HUDEP-2 (cell line): ENCODE data around the gene STRC.
"Not testable (repeated sequence)": the region's sequence is repeated elsewhere in the genome, so short reads cannot be mapped to it uniquely, and the experiment has no call there.

Experiments
- DNase-seq, 76 experiments: peaks; one replicate each; lab custom pipeline; 2025; ENCODE audit not compliant: unreplicated experiment in 76 of 76; lab: John Stamatoyannopoulos, UW

Gene STRC

GRCh38 chr15:43566615-43567014 lies 52.0 kb downstream of the STRC start:
- not testable (repeated sequence) for DNase-seq

GRCh38 chr15:43563793-43564192 lies 54.8 kb downstream of the STRC start:
- DNase-seq: not testable (repeated sequence)

GRCh38 chr15:43562753-43563152 lies 55.8 kb downstream of the STRC start:
- not testable (repeated sequence) for DNase-seq

GRCh38 chr15:43552986-43553385 lies 65.6 kb downstream of the STRC start:
- DNase-seq: no peak

- no peak for DNase-seq
Observed at GRCh38 chr15:43552256-43552655, 66.3 kb downstream of the STRC start.

- DNase-seq: no peak
Observed at GRCh38 chr15:43550527-43551363, 67.9 kb downstream of the STRC start.
